Activated B cell treated with CpG ODN at 0.5 μM for 24 hours (primary cell): ENCODE results near the gene SAMD1. TPM values are rescaled to one million over a fixed set of nuclear protein-coding genes. Genes with fewer than 3 reads are reported as not detected.

Experiments used
- ATAC-seq: fragments of 200-7000 bp; cut with Tn5 transposase; one replicate; pipeline ENCODE4 v1.10.0; 2021; ENCODE audit warnings: low read depth, mild to moderate bottlenecking, moderate library complexity
- CTCF ChIA-PET: fragments of 350-600 bp; sonication (Branson Sonifier 250); formaldehyde crosslinking; loops from one replicate; lab custom pipeline; 2021; ENCODE audit warnings: antibody characterized with exemption; lab: Charles Lee
- POLR2A ChIA-PET: fragments of 350-600 bp; sonication (Branson Sonifier 250); formaldehyde crosslinking; loops from one replicate; lab custom pipeline; 2021; ENCODE audit warnings: antibody characterized with exemption; lab: Charles Lee
- DNase-seq: peaks from one replicate; pipeline ENCODE4 v3.0.0; 2022
- H3K27ac Mint-ChIP-seq: one replicate; pipeline ENCODE4 v1.8.0; 2020; ENCODE audit warnings: mixed read lengths
- H3K27me3 Mint-ChIP-seq: one replicate; pipeline ENCODE4 v1.8.0; 2021; ENCODE audit warnings: mixed read lengths
- H3K36me3 Mint-ChIP-seq: one replicate; pipeline ENCODE4 v1.8.0; 2021; ENCODE audit warnings: low read depth, mixed read lengths
- H3K4me1 Mint-ChIP-seq: one replicate; pipeline ENCODE4 v1.8.0; 2021; ENCODE audit warnings: mixed read lengths
- H3K4me3 Mint-ChIP-seq: one replicate; pipeline ENCODE4 v1.8.0; 2020; ENCODE audit warnings: mild to moderate bottlenecking, mixed read lengths
- H3K9me3 Mint-ChIP-seq: one replicate; pipeline ENCODE4 v1.8.0; 2020; ENCODE audit warnings: mixed read lengths
- intact Hi-C: fragments of 100-400 bp; cut with micrococcal nuclease; formaldehyde crosslinking; loops from one replicate; pipeline ENCODE4 v1.15.1; 2024
- total RNA-seq: library from RNA; stranded (reverse); gene quantifications from 2 replicates; pipeline ENCODE4 v1.2.3, GENCODE V29; 2022
- TF ChIP-seq, protein P1 (sequence below): fragments of 200-600 bp; IDR thresholded peaks from one replicate; pipeline ENCODE4 v1.8.0; 2022; ENCODE audit warnings: antibody characterized with exemption, mild to moderate bottlenecking

SAMD1 gene
- total RNA-seq, 1 donor from 2014 or later: 32.7 TPM

DNA sequence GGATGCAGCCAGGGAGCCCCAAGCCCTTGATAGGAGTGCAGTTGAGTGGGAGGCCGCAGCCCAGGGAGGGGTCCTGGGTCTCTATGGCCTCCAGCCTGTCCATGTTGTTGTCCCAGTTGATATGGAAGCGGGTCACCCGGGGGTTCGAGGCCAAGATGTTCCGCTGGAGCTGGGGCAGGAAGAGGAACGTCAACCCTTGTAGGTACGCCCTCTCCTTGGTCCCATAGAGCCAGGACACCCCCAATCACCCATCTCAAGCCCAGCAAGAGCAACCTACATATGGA is 29.9 kb upstream of the SAMD1 start:
- intact Hi-C loops: no loop called here
- Mint-ChIP-seq H3K27me3 (no peaks in the 10 kb centered on the region), H3K27ac (no peak overlapping the region), H3K4me3 (no peak overlapping the region), H3K36me3 (peaks cover 1% of the 10 kb centered on the region), H3K9me3 (no peaks in the 10 kb centered on the region), H3K4me1 (peaks cover 26% of the 10 kb centered on the region)
- ATAC-seq (no peak), DNase-seq (no peak)
- CTCF ChIA-PET: no interaction called here
- POLR2A ChIA-PET: interaction anchor here (1.1 kb wide), 1 partner anchor 16 kb away, joined by 5 read pairs; the partner anchor contains the start of gene ASF1B
- TF ChIP-seq, protein P1, sequence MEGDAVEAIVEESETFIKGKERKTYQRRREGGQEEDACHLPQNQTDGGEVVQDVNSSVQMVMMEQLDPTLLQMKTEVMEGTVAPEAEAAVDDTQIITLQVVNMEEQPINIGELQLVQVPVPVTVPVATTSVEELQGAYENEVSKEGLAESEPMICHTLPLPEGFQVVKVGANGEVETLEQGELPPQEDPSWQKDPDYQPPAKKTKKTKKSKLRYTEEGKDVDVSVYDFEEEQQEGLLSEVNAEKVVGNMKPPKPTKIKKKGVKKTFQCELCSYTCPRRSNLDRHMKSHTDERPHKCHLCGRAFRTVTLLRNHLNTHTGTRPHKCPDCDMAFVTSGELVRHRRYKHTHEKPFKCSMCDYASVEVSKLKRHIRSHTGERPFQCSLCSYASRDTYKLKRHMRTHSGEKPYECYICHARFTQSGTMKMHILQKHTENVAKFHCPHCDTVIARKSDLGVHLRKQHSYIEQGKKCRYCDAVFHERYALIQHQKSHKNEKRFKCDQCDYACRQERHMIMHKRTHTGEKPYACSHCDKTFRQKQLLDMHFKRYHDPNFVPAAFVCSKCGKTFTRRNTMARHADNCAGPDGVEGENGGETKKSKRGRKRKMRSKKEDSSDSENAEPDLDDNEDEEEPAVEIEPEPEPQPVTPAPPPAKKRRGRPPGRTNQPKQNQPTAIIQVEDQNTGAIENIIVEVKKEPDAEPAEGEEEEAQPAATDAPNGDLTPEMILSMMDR: no peak

DNA sequence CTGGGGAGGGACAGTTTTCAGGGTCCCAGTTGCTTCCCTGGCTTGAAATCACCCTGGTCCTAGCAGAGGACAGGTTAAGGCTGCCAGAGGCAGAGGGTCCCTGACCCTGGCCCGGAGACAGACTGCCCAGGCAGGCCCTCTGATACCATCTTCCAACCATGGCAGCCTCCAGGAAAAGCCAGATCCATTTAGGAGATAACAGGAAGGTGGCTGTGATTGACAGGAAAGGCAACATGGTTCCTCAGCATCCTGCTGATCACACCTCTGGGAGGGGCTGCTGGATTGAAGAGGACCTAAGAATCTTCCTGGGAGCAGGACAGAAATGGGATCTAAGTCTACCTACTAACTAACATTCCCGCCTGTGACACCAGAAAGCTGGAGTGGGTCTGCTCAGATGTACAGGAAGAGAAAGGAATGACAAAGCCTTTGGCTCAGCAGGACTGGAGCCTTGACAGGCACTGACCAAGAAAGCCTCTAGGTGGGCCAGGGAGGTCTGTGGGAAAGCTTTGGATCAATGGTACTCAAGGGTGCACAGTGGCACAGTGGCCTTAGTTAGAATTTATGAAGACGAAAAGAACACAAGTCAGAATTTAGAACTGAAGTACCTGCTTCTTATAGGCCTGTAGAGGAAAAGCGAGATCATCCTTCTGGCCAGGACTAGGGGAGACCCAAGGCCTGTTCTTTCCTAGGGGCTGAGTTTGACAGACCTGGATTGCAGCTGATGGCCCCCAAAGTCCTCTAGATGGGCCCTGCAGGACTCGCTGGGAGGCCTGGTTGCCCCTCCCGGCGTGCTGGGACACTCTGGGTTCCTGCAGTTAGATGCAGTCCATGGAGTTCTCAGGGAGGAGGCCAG is 29.3 kb upstream of the SAMD1 start:
- intact Hi-C loops: loop anchor here (10.0 kb wide), 1 partner anchor 325 kb away; the partner anchor contains the start of gene ZSWIM4
- CTCF ChIA-PET: no interaction called here
- no peak for DNase-seq
- Mint-ChIP-seq H3K27me3 (no peaks in the 10 kb centered on the region), H3K36me3 (peaks cover 1% of the 10 kb centered on the region), H3K4me3 (no peak overlapping the region), H3K4me1 (peaks cover 32% of the 10 kb centered on the region), H3K27ac (no peak overlapping the region), H3K9me3 (no peaks in the 10 kb centered on the region)
- POLR2A ChIA-PET: no interaction called here
- TF ChIP-seq, protein P1: no peak
- no peak for ATAC-seq

DNA sequence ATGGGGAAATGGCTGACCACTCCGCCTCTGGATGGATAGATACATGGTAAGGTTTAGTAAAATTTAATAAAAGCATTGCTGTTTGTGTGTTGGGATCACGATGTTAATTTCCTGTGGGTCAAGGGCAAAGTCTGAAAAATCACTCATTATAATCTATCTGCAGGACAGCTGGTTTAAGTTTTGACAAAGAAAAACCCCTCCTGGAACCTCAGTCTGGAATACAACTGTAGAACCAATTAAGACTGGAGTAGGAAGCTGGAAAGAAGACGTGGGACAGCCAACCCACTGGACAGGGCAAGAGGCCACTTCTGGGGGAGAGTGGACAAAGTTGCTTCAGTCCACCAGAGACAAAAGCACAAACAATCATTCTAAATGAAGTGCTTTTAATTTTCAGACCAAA is 28.6 kb upstream of the SAMD1 start:
- TF ChIP-seq, protein P1: no peak
- intact Hi-C loops: loop anchor here (10.0 kb wide), 1 partner anchor 324 kb away; the partner anchor contains the start of gene ZSWIM4
- peak overlapping the region; percentile 85 for H3K4me3 Mint-ChIP-seq
- peaks cover 38% of the 10 kb centered on the region for H3K4me1 Mint-ChIP-seq
- CTCF ChIA-PET: no interaction called here
- peaks cover 1% of the 10 kb centered on the region for H3K36me3 Mint-ChIP-seq
- ATAC-seq (no peak), DNase-seq (no peak)
- H3K27me3 Mint-ChIP-seq: no peaks in the 10 kb centered on the region
- H3K9me3 Mint-ChIP-seq: no peaks in the 10 kb centered on the region
- H3K27ac Mint-ChIP-seq: peak overlapping the region; percentile 68
- POLR2A ChIA-PET: no interaction called here

DNA sequence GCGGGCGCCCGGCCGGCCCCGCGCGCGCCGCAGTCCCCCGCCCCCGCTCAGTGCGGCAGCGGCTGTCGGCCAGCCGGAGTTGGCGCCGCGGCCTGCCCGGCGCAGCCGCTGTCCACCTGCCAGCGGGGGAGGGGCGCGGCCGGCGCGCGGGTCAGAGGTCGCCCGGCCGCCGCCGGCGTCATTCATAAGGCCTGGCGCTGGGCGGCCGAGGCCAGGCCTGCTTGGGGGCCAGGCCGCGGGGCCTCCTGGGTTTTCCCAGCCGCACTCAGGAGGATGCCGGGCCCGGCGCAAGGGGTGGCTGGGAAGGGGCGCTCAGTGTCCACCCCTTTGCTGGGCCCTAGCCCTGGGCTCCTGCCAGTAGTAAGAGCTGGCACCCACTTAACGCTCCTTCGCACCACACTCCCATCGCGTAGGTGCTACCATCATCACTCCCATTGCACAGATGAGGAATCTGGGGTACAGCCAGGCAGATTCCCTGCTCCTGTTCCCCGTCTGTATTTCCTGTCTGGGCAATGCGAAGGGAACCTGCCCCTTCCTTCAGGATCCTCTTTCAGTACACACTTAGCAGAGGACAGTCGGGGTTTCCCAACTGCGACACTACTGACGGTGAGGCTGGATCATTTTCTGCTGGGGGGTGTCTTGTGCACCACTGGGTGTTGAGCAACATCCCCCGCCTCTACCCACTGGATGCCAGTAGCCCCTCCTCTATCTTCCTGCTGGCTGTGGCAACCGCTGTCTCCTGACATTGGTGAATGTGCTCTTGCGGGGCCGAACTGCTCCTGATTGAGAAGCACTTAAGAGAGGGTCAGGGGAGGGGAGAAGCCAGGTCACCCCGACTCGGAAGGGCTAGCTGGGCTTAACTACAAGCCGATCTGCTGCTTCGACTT is 27.9 kb upstream of the SAMD1 start:
- H3K4me3 Mint-ChIP-seq: peak overlapping the region; percentile 85
- no peaks in the 10 kb centered on the region for H3K9me3 Mint-ChIP-seq
- CTCF ChIA-PET: interaction anchor here (1.1 kb wide), 1 partner anchor 18 kb away, joined by 4 read pairs; the partner anchor contains the start of gene ASF1B
- peak; percentile 25 for DNase-seq
- peaks cover 1% of the 10 kb centered on the region for H3K36me3 Mint-ChIP-seq
- no peak for ATAC-seq
- intact Hi-C loops: loop anchor here (10.0 kb wide), 1 partner anchor 324 kb away; the partner anchor contains the start of gene ZSWIM4
- peaks cover 42% of the 10 kb centered on the region for H3K4me1 Mint-ChIP-seq
- peak overlapping the region; percentile 68 for H3K27ac Mint-ChIP-seq
- H3K27me3 Mint-ChIP-seq: no peaks in the 10 kb centered on the region
- TF ChIP-seq, protein P1: no peak
- POLR2A ChIA-PET: interaction anchor here (0.6 to 2.0 kb wide), 11 partner anchors 18 to 966 kb away, joined by 3 to 8 read pairs (median 5); partner anchors contain the start of gene ASF1B
